ENCODE data around the gene SPINDOC. TPM values are rescaled to one million over a fixed set of nuclear protein-coding genes. Genes with fewer than 3 reads are reported as not detected.
A peak's percentile ranks its signal among the peaks of the same experiment; 100 is the strongest.

Gene SPINDOC
- total and polyA plus RNA-seq, 9 of the 15 experiments (the other 6 are each of a cell fraction or from before 2014, with no cell fraction given), result 0.70 to 36.3 (median 19.6) TPM

GRCh38 chr11:63871962-63872799 is 58.9 kb downstream of the SPINDOC start (continued):
- TF ChIP-seq RFX5 (IDR thresholded peaks at IDR 0.05; ENCODE audit: low read depth, low read length) (0 out of 2 replicates have a peak, but pooled peaks have one; percentile 15), HNRNPH1 (optimal IDR thresholded peaks at IDR 0.05; ENCODE audit: low read depth, low read length) (no peak), E2F8 (IDR thresholded peaks at IDR 0.05; ENCODE audit: low read depth, partially characterized antibody) (peak; percentile 38), GTF2F1 (IDR thresholded peaks at IDR 0.05; ENCODE audit: low read depth, low read length) (no peak), FOSL1 (tag; conservative IDR thresholded peaks at IDR 0.05) (peak; percentile 87), GTF2E2 (tag; IDR thresholded peaks at IDR 0.05) (no peak), SOX6 (IDR thresholded peaks at IDR 0.05) (peak; percentile 78), ZNF589 (CRISPR knock-in tag; IDR thresholded peaks at IDR 0.05; ENCODE audit: low read depth) (no peak), CEBPG (CRISPR knock-in tag; IDR thresholded peaks at IDR 0.05) (peak; percentile 99), CEBPG (tag; conservative IDR thresholded peaks at IDR 0.05 in 1 of 2, IDR thresholded peaks at IDR 0.05 in 1 of 2) (peak; percentile 98 to 99), ELF1 (tag; IDR thresholded peaks at IDR 0.05) (peak; percentile 63; the same call in 1 of the 2 replicates), ZFP30 (CRISPR knock-in tag; IDR thresholded peaks at IDR 0.05; ENCODE audit: borderline replicate concordance) (no peak), ATF7 (IDR thresholded peaks at IDR 0.05) (peak; percentile 89), AFF4 (CRISPR knock-in tag; IDR thresholded peaks at IDR 0.05) (peak; percentile 71; the same call in 1 of the 2 replicates), JUNB (CRISPR knock-in tag; conservative IDR thresholded peaks at IDR 0.05) (no peak), MYC (IDR thresholded peaks at IDR 0.05; ENCODE audit: low read depth, low read length) (0 out of 2 replicates have a peak, but pooled peaks have one; percentile 28), MYC (CRISPR knock-in tag; IDR thresholded peaks at IDR 0.05; ENCODE audit: borderline replicate concordance, low read depth) (no peak), EHMT2 (IDR thresholded peaks at IDR 0.05) (peak; percentile 41; the same call in 1 of the 2 replicates), ZNF644 (tag; IDR thresholded peaks at IDR 0.05; ENCODE audit: low read depth) (no peak)
- TF ChIP-seq, protein P1, sequence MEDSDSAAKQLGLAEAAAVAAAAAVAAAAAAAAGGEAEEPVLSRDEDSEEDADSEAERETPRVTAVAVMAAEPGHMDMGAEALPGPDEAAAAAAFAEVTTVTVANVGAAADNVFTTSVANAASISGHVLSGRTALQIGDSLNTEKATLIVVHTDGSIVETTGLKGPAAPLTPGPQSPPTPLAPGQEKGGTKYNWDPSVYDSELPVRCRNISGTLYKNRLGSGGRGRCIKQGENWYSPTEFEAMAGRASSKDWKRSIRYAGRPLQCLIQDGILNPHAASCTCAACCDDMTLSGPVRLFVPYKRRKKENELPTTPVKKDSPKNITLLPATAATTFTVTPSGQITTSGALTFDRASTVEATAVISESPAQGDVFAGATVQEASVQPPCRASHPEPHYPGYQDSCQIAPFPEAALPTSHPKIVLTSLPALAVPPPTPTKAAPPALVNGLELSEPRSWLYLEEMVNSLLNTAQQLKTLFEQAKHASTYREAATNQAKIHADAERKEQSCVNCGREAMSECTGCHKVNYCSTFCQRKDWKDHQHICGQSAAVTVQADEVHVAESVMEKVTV (CRISPR knock-in tag; IDR thresholded peaks at IDR 0.05), result peak; percentile 94

Measured in K562 (cell line).